Effector memory CD4-positive, alpha-beta T cell (primary cell): ENCODE results near the gene SMO.
"Not testable (repeated sequence)": the region's sequence is repeated elsewhere in the genome, so short reads cannot be mapped to it uniquely, and the experiment has no call there.

Source experiments
- DNase-seq, 3 donors: peaks; one replicate each; pipeline ENCODE4 v3.0.0-alpha.2; 2020
- H3K27ac ChIP-seq: 2 replicates; pipeline ENCODE4 v1.7.0; 2013; ENCODE audit warnings: mild to moderate bottlenecking, low read length, moderate library complexity; ENCODE audit not compliant: insufficient read depth, poor library complexity, severe bottlenecking
- H3K27me3 ChIP-seq: replicated peaks from 2 replicates; pipeline ENCODE4 v1.7.0; 2013; ENCODE audit warnings: mild to moderate bottlenecking, low read length; ENCODE audit not compliant: insufficient read depth, control insufficient read depth, poor library complexity, severe bottlenecking
- H3K36me3 ChIP-seq: 2 replicates; pipeline ENCODE4 v1.7.0; 2013; ENCODE audit warnings: mild to moderate bottlenecking, low read length, moderate library complexity; ENCODE audit not compliant: control insufficient read depth, insufficient read depth
- H3K4me1 ChIP-seq: 2 replicates; pipeline ENCODE4 v1.7.0; 2013; ENCODE audit warnings: low read length, mild to moderate bottlenecking; ENCODE audit not compliant: control insufficient read depth, insufficient read depth, poor library complexity, severe bottlenecking
- H3K4me3 ChIP-seq: 2 replicates; pipeline ENCODE4 v1.7.0; 2013; ENCODE audit warnings: low read length, low read depth, mild to moderate bottlenecking; ENCODE audit not compliant: insufficient read depth, poor library complexity, severe bottlenecking
- H3K9me3 ChIP-seq: 2 replicates; pipeline ENCODE4 v1.7.0; 2013; ENCODE audit warnings: mild to moderate bottlenecking, low read length, moderate library complexity; ENCODE audit not compliant: control insufficient read depth

SMO gene

DNA sequence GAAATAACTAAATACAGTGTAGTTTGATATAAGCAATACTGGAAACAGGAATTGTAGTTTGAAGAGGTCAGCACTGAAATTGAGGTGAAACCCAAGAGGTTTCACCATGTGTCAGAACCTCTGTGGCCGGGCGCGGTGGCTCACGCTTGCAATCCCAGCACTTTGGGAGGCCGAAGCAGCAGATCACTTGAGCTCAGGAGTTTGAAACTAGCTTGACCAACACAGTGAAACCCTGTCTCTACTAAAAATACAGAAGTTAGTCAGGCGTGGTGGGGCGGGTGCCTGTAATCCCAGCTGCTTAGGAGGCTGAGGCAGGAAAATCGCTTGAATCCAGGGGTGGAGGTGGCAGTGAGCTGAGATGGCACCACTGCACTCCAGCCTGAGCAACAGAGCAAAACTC lies 50.1 kb downstream of the SMO start:
- Histone ChIP-seq H3K27ac (no peak overlapping the region), H3K9me3 (no peaks in the 10 kb centered on the region)

DNA sequence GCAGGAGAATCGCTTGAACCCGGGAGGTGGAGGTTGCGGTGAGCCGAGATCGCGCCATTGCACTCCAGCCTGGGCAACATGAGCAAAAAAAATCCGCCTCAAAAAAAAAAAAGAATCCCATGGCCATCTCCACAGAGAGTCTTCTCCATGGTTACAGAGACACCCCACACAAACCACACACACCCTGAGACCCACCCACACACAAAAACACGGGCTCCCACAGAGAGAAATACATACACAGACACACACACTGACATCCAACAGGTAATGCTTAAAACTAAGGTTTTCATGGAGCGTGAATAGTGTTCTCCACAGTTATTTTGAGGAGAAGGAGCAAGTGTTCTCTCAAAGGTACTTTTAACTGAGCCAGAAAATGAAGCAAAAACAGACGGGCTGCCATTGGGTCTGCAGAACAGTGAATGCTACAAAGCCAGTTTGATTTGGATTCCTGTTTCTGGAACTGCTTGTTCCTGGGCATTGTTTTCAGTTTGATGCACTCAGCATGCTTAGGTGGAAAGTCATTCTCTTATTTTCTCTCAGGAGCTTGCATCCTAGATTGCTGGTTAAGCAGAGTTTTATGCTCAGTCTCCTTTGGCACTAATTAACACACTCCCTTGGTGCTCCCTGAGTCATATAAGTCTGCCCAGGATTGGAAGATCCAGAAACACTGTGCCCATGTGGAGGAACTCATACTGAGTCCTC lies 51.8 kb downstream of the SMO start:
- Histone ChIP-seq H3K27ac (no peak overlapping the region), H3K4me1 (no peaks in the 10 kb centered on the region), H3K36me3 (no peaks in the 10 kb centered on the region), H3K4me3 (no peak overlapping the region), H3K9me3 (no peaks in the 10 kb centered on the region), H3K27me3 (no peaks in the 10 kb centered on the region)
- DNase-seq: no peak

More for the DNA sequence above, 50.1 kb downstream of the SMO start:
- no peak overlapping the region for H3K4me3 ChIP-seq
- no peak for DNase-seq
- H3K27me3 ChIP-seq: no peaks in the 10 kb centered on the region
- H3K36me3 ChIP-seq: no peaks in the 10 kb centered on the region
- no peaks in the 10 kb centered on the region for H3K4me1 ChIP-seq

DNA sequence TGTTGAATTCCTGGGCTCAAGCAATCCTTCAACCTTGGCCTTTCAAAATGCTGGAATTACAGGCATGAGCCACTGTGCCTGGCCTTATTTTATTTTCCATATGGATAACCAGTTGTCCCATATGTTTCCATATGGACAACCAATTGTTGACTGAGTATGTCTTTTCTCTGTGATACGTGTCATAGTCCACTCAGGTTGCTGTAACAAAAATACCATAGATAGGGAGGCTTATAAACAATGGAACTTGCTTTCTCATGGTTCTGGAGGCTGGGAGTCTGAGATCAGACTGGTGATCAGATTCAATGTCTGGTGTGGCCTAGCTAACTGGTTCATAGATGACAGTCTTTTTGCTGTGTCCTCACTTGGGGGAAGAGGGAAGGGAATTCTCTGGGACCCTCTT lies 55.8 kb downstream of the SMO start:
- no peak overlapping the region for H3K27ac ChIP-seq
- H3K4me1 ChIP-seq: no peaks in the 10 kb centered on the region
- no peak for DNase-seq

GRCh38 chr7:129245533-129245932 lies 57.1 kb downstream of the SMO start:
- Histone ChIP-seq H3K4me1 (no peaks in the 10 kb centered on the region), H3K27ac (no peak overlapping the region), H3K36me3 (no peaks in the 10 kb centered on the region), H3K4me3 (no peak overlapping the region), H3K9me3 (no peaks in the 10 kb centered on the region), H3K27me3 (no peaks in the 10 kb centered on the region)
- DNase-seq: no peak

More for the DNA sequence above, 55.8 kb downstream of the SMO start:
- H3K36me3 ChIP-seq: no peaks in the 10 kb centered on the region
- H3K9me3 ChIP-seq: no peaks in the 10 kb centered on the region
- no peaks in the 10 kb centered on the region for H3K27me3 ChIP-seq
- no peak overlapping the region for H3K4me3 ChIP-seq

DNA sequence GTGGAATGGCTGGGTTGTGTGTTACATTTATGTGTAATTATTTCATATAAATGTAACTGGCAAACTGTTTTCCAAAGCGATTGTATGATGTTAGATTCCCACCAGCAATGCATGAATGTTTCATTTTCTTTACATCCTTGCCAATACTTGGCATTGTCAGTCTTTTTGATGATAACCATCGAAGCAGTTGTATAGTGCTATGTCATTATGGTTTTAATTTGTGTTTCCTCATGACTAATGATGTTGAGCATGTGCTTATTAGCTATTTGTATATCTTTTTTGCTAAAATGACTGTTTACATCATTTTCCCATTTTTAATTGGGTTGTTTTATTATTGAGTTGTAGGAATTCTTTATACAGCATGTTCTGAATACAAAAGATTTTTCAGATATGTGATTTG lies 58.7 kb downstream of the SMO start:
- Histone ChIP-seq H3K4me3 (no peak overlapping the region), H3K27ac (no peak overlapping the region), H3K9me3 (no peaks in the 10 kb centered on the region), H3K27me3 (no peaks in the 10 kb centered on the region), H3K4me1 (no peaks in the 10 kb centered on the region), H3K36me3 (no peaks in the 10 kb centered on the region)
- no peak for DNase-seq

DNA sequence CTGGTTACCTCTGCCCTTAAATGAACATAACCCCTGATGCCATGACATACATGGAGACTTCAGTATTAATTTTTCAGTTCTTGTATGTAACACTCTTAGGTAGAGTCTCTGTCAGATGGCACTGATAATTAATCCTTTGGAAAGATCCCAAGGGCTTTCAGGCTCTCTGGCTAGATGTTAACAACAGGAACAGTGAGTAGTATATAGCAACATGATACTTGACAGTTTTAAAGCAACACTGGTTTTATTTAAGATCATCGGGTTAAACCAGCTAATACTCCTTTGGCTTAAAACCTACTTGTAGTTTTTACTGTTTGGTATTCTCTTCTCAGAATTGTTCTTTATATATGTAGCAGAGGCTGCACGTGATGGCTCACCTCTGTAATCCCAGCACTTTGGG lies 63.7 kb downstream of the SMO start:
- no peak for DNase-seq
- Histone ChIP-seq H3K4me1 (no peaks in the 10 kb centered on the region), H3K36me3 (no peaks in the 10 kb centered on the region), H3K4me3 (no peak overlapping the region), H3K9me3 (no peaks in the 10 kb centered on the region), H3K27me3 (no peaks in the 10 kb centered on the region), H3K27ac (no peak overlapping the region)

GRCh38 chr7:129252603-129253002 lies 64.2 kb downstream of the SMO start:
- H3K27ac ChIP-seq, H3K36me3 ChIP-seq, H3K4me3 ChIP-seq, H3K27me3 ChIP-seq, H3K9me3 ChIP-seq, H3K4me1 ChIP-seq, DNase-seq: not testable (repeated sequence)

DNA sequence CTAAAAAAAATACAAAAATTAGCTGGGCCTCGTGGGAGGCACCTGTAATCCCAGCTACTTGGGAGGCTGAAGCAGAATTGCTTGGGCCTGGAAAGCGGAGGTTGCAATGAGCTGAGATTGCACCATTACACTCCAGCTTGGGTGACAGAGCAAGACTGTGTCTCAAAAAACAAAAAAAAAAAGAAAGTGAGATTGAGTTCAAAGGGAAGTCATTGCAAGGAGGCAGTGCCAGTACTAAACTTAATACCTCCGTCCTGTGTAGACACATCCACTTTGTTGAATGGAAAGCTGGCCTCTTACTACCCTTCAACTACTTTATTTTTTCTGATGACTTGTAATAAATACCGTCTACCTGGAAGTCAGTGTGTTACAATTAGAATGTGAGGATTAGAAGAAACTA lies 67.4 kb downstream of the SMO start:
- H3K4me1 ChIP-seq: no peaks in the 10 kb centered on the region
- DNase-seq: no peak
- H3K36me3 ChIP-seq: no peaks in the 10 kb centered on the region
- H3K27ac ChIP-seq: no peak overlapping the region
- no peaks in the 10 kb centered on the region for H3K9me3 ChIP-seq
- H3K27me3 ChIP-seq: no peaks in the 10 kb centered on the region
- H3K4me3 ChIP-seq: no peak overlapping the region

DNA sequence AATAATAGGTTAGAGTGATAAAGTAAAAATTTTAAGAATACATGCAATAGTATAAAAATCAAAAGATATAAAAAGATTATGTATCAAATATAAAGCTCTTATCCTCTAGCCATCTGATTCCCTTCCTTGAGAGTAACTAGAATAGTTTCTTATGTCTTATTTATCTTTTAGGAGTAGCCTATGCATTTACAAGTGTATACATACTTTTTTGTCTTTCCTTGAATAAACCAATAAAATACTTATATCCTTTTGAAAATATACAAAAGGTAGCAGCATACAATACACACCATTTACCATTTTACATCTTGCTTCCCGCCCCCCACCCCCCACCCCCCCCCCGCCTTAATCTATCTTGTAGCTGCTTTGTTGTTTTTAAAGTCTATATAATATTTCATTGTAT lies 67.8 kb downstream of the SMO start:
- no peak for DNase-seq
- Histone ChIP-seq H3K36me3 (no peaks in the 10 kb centered on the region), H3K9me3 (no peaks in the 10 kb centered on the region), H3K4me1 (no peaks in the 10 kb centered on the region), H3K27ac (no peak overlapping the region), H3K4me3 (no peak overlapping the region), H3K27me3 (no peaks in the 10 kb centered on the region)

- H3K4me3 ChIP-seq: no peak overlapping the region
- H3K4me1 ChIP-seq: peaks cover 1% of the 10 kb centered on the region
- H3K9me3 ChIP-seq: no peaks in the 10 kb centered on the region
These were observed 68.7 kb downstream of the SMO start for GRCh38 chr7:129257168-129257567.

More at GRCh38 chr7:129257168-129257567, 68.7 kb downstream of the SMO start:
- DNase-seq: no peak
- H3K36me3 ChIP-seq: no peaks in the 10 kb centered on the region
- H3K27ac ChIP-seq: no peak overlapping the region
- H3K27me3 ChIP-seq: no peaks in the 10 kb centered on the region
